Tibial nerve (tissue), 4 donors: ENCODE data around the gene GGPS1.

Experiments used
- EP300 ChIP-seq, 2 donors: sonication (generic); formaldehyde crosslinking; IDR thresholded peaks; one replicate each; pipeline ENCODE4 v1.6.1; 2017; ENCODE audit warnings: antibody characterized with exemption in 2 of 2, mild to moderate bottlenecking in 1 of 2
- POLR2A ChIP-seq, 2 donors: fragments of 450-650 bp; IDR thresholded peaks; one replicate each; pipeline ENCODE4 v1.6.1; 2017; ENCODE audit warnings: antibody characterized with exemption in 2 of 2, mild to moderate bottlenecking in 2 of 2, moderate library complexity in 2 of 2
- TF ChIP-seq, protein P1 (sequence below), 5 experiments: fragments of 200-600 bp in 3 of 5; fragments of 450-650 bp in 2 of 5; sonication (generic) in 3 of 5; IDR thresholded peaks; one replicate each; pipeline ENCODE4 v1.5.1; 2016 to 2019; ENCODE audit warnings: antibody characterized with exemption in 5 of 5, mild to moderate bottlenecking in 3 of 5, moderate library complexity in 2 of 5

DNA sequence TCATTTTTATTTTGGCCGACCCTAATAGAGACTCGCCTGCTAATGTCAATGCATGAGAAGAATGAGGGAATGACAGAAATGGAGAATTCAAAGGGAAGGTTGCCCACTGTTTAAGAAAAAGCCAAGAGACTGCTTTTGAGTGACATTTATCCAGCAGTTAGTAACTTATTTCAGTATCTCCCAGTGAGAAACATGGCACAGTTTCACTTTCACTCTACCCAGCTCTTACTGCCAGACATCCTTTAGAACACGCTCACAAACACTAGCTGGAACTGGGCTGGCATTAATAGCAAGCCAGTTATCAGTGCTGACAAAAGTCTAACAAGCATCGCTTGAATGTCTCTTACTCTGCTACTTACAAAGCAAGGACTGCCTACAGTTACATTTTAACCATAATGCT is 8.5 kb downstream of the GGPS1 start:
- TF ChIP-seq, protein P1, sequence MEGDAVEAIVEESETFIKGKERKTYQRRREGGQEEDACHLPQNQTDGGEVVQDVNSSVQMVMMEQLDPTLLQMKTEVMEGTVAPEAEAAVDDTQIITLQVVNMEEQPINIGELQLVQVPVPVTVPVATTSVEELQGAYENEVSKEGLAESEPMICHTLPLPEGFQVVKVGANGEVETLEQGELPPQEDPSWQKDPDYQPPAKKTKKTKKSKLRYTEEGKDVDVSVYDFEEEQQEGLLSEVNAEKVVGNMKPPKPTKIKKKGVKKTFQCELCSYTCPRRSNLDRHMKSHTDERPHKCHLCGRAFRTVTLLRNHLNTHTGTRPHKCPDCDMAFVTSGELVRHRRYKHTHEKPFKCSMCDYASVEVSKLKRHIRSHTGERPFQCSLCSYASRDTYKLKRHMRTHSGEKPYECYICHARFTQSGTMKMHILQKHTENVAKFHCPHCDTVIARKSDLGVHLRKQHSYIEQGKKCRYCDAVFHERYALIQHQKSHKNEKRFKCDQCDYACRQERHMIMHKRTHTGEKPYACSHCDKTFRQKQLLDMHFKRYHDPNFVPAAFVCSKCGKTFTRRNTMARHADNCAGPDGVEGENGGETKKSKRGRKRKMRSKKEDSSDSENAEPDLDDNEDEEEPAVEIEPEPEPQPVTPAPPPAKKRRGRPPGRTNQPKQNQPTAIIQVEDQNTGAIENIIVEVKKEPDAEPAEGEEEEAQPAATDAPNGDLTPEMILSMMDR (IDR thresholded peaks at IDR 0.05) = no peak
- no peak for TF ChIP-seq EP300 (IDR thresholded peaks at IDR 0.05)
- no peak for TF ChIP-seq POLR2A (IDR thresholded peaks at IDR 0.05)
